CD4-positive, alpha-beta T cell treated with Interferon gamma for 1 hour (primary cell): ENCODE results near the gene DNAJC1.
"Not testable (repeated sequence)": the region's sequence is repeated elsewhere in the genome, so short reads cannot be mapped to it uniquely, and the experiment has no call there.

Source experiments
- DNase-seq: peaks from one replicate; pipeline ENCODE4 v3.0.0-alpha.2; 2020

The DNAJC1 gene

GRCh38 chr10:22003177-22003963, at the start of gene DNAJC1:
TSS of gene DNAJC1 (minus strand) at chr10:22003730. CDS start at chr10:22003434, 296 bp downstream.
- DNase-seq, result peak; percentile 95

- DNase-seq, result no peak
Observed at GRCh38 chr10:22053048-22053447, 49.5 kb upstream of the DNAJC1 start.

GRCh38 chr10:22049635-22050034, 46.1 kb upstream of the DNAJC1 start:
- no peak for DNase-seq

- DNase-seq, result no peak
Observed at GRCh38 chr10:22047812-22048211, 44.3 kb upstream of the DNAJC1 start.

- DNase-seq, result no peak
Observed at GRCh38 chr10:22043327-22043633, 39.8 kb upstream of the DNAJC1 start.

GRCh38 chr10:22042557-22043326, 39.2 kb upstream of the DNAJC1 start:
- DNase-seq, result no peak

GRCh38 chr10:22034333-22034732, 30.8 kb upstream of the DNAJC1 start:
- DNase-seq, result no peak

- DNase-seq, result not testable (repeated sequence)
Observed at GRCh38 chr10:22032268-22032667, 28.7 kb upstream of the DNAJC1 start.

GRCh38 chr10:22030421-22030820, 26.9 kb upstream of the DNAJC1 start:
- no peak for DNase-seq

- DNase-seq, result no peak
Observed at GRCh38 chr10:22029445-22030236, 26.1 kb upstream of the DNAJC1 start.

GRCh38 chr10:22027364-22028238, 24.1 kb upstream of the DNAJC1 start:
- DNase-seq, result no peak

GRCh38 chr10:22026287-22026686, 22.8 kb upstream of the DNAJC1 start:
- DNase-seq, result no peak

- no peak for DNase-seq
Observed at GRCh38 chr10:22023508-22023907, 20.0 kb upstream of the DNAJC1 start.

- peak; percentile 20 for DNase-seq
Observed at GRCh38 chr10:22022257-22023032, 18.9 kb upstream of the DNAJC1 start.

- DNase-seq, result not testable (repeated sequence)
Observed at GRCh38 chr10:22021144-22021543, 17.6 kb upstream of the DNAJC1 start.

GRCh38 chr10:22017283-22018020, 13.9 kb upstream of the DNAJC1 start:
- no peak for DNase-seq

- DNase-seq, result no peak
Observed at GRCh38 chr10:22016046-22016705, 12.6 kb upstream of the DNAJC1 start.

GRCh38 chr10:22010973-22011408, 7.5 kb upstream of the DNAJC1 start:
- no peak for DNase-seq

GRCh38 chr10:22010539-22010938, 7.0 kb upstream of the DNAJC1 start:
- DNase-seq, result no peak

- no peak for DNase-seq
Observed at GRCh38 chr10:22006379-22006884, 2.9 kb upstream of the DNAJC1 start.
